H9 (cell line): ENCODE measurements around the gene ADAM33. TPM values are rescaled to one million over a fixed set of nuclear protein-coding genes. Genes with fewer than 3 reads are reported as not detected.

Source experiments
- DNase-seq: peaks from one replicate; pipeline ENCODE4 v3.0.0-alpha.2; 2017
- H2AFZ ChIP-seq: one replicate; pipeline ENCODE4 v1.6.1; 2013; ENCODE audit warnings: mild to moderate bottlenecking, low read length, control low read depth, moderate library complexity
- H2AK5ac ChIP-seq: 2 replicates; pipeline ENCODE4 v1.6.1; 2013; ENCODE audit warnings: low read length, control low read depth, mixed read lengths; ENCODE audit not compliant: insufficient read length
- H2BK120ac ChIP-seq: one replicate; pipeline ENCODE4 v1.6.1; 2013; ENCODE audit warnings: low read depth, mild to moderate bottlenecking, low read length, control low read depth, inconsistent platforms; ENCODE audit not compliant: poor library complexity, severe bottlenecking
- H2BK12ac ChIP-seq: 2 replicates; pipeline ENCODE4 v1.6.1; 2013; ENCODE audit warnings: low read length, control low read depth, mixed read lengths, low read depth; ENCODE audit not compliant: insufficient read length
- H2BK15ac ChIP-seq: 2 replicates; pipeline ENCODE4 v1.6.1; 2013; ENCODE audit warnings: low read depth, low read length, control low read depth
- H2BK20ac ChIP-seq: one replicate; pipeline ENCODE4 v1.6.1; 2013; ENCODE audit warnings: low read depth, mild to moderate bottlenecking, low read length, control low read depth, inconsistent platforms; ENCODE audit not compliant: poor library complexity, severe bottlenecking
- H2BK5ac ChIP-seq: 2 replicates; pipeline ENCODE4 v1.6.1; 2013; ENCODE audit warnings: low read length, control low read depth, mixed read lengths; ENCODE audit not compliant: insufficient read length
- H3K14ac ChIP-seq: 2 replicates; pipeline ENCODE4 v1.6.1; 2013; ENCODE audit warnings: low read length, control low read depth; ENCODE audit not compliant: insufficient read depth
- H3K18ac ChIP-seq: 2 replicates; pipeline ENCODE4 v1.6.1; 2013; ENCODE audit warnings: low read depth, mild to moderate bottlenecking, mixed read lengths, low read length, control low read depth; ENCODE audit not compliant: insufficient read length
- H3K23ac ChIP-seq: 2 replicates; pipeline ENCODE4 v1.6.1; 2013; ENCODE audit warnings: low read length, control low read depth, mixed read lengths, low read depth; ENCODE audit not compliant: insufficient read length
- H3K23me2 ChIP-seq: 2 replicates; pipeline ENCODE4 v1.6.1; 2013; ENCODE audit warnings: low read depth, mild to moderate bottlenecking, mixed read lengths, low read length, control low read depth; ENCODE audit not compliant: insufficient read length, poor library complexity, severe bottlenecking
- H3K27ac ChIP-seq: 2 replicates; pipeline ENCODE4 v1.5.1; 2013; ENCODE audit warnings: low read length, control low read depth, mixed read lengths, low read depth; ENCODE audit not compliant: insufficient read length
- H3K27me3 ChIP-seq: 2 replicates; pipeline ENCODE4 v1.6.1; 2013; ENCODE audit warnings: low read length, control low read depth, inconsistent platforms; ENCODE audit not compliant: insufficient read depth
- H3K4ac ChIP-seq: 2 replicates; pipeline ENCODE4 v1.6.1; 2013; ENCODE audit warnings: low read depth, mild to moderate bottlenecking, control low read depth, inconsistent platforms, low read length, moderate library complexity
- H3K4me1 ChIP-seq: 2 replicates; pipeline ENCODE4 v1.6.1; 2013; ENCODE audit warnings: low read length, control low read depth, inconsistent platforms; ENCODE audit not compliant: insufficient read depth
- H3K4me2 ChIP-seq: 2 replicates; pipeline ENCODE4 v1.6.1; 2013; ENCODE audit warnings: low read length, control low read depth, mixed read lengths; ENCODE audit not compliant: insufficient read length, insufficient read depth
- H3K56ac ChIP-seq: 2 replicates; pipeline ENCODE4 v1.6.1; 2013; ENCODE audit warnings: low read depth, mild to moderate bottlenecking, mixed read lengths, low read length, control low read depth; ENCODE audit not compliant: insufficient read length
- H3K79me1 ChIP-seq: 2 replicates; pipeline ENCODE4 v1.6.1; 2013; ENCODE audit warnings: low read depth, mild to moderate bottlenecking, moderate library complexity, low read length, control low read depth, inconsistent platforms; ENCODE audit not compliant: insufficient read depth, poor library complexity, severe bottlenecking
- H3K79me2 ChIP-seq: 2 replicates; pipeline ENCODE4 v1.6.1; 2013; ENCODE audit warnings: low read length, control low read depth, inconsistent platforms; ENCODE audit not compliant: insufficient read depth
- H3K9ac ChIP-seq: 2 replicates; pipeline ENCODE4 v1.6.1; 2013; ENCODE audit warnings: low read length, control low read depth, mixed read lengths; ENCODE audit not compliant: insufficient read length; ENCODE audit errors: extremely low read depth
- H3K9me3 ChIP-seq: one replicate; pipeline ENCODE4 v1.6.1; 2013; ENCODE audit warnings: low read depth, low read length, inconsistent platforms; ENCODE audit not compliant: control insufficient read depth
- H3T11ph ChIP-seq: one replicate; pipeline ENCODE4 v1.6.1; 2013; ENCODE audit warnings: mild to moderate bottlenecking, low read length, control low read depth, inconsistent platforms
- H4K20me1 ChIP-seq: one replicate; pipeline ENCODE4 v1.6.1; 2013; ENCODE audit not compliant: control insufficient read depth, insufficient read length, insufficient read depth
- H4K5ac ChIP-seq: 2 replicates; pipeline ENCODE4 v1.6.1; 2013; ENCODE audit warnings: low read depth, mild to moderate bottlenecking, mixed read lengths, low read length, control low read depth; ENCODE audit not compliant: insufficient read length
- H4K8ac ChIP-seq: replicated peaks from 2 replicates; pipeline ENCODE4 v1.6.1; 2013; ENCODE audit warnings: low read length, control low read depth, mixed read lengths, low read depth; ENCODE audit not compliant: insufficient read length
- H4K91ac ChIP-seq: 2 replicates; pipeline ENCODE4 v1.6.1; 2013; ENCODE audit warnings: low read depth, mild to moderate bottlenecking, moderate library complexity, mixed read lengths, low read length, control low read depth; ENCODE audit not compliant: insufficient read length
- H3K27ac Mint-ChIP-seq, 3 experiments: 2 replicates in 2 of 3; 3 replicates in 1 of 3; pipeline ENCODE4 v1.8.0; 2020 to 2021; ENCODE audit warnings: mixed read lengths in 3 of 3, mild to moderate bottlenecking in 1 of 3, moderate library complexity in 1 of 3
- H3K27me3 Mint-ChIP-seq: 2 replicates; pipeline ENCODE4 v1.8.0; 2021; ENCODE audit warnings: low read depth, mild to moderate bottlenecking, moderate library complexity, mixed read lengths
- H3K36me3 Mint-ChIP-seq, 3 experiments: 2 replicates in 2 of 3; 3 replicates in 1 of 3; pipeline ENCODE4 v1.8.0; 2020 to 2021; ENCODE audit warnings: low read depth in 3 of 3, mixed read lengths in 3 of 3; ENCODE audit not compliant: insufficient read depth in 1 of 3
- H3K4me1 Mint-ChIP-seq, 2 experiments: 2 replicates each; pipeline ENCODE4 v1.8.0; 2020; ENCODE audit warnings: mixed read lengths in 2 of 2
- H3K4me3 Mint-ChIP-seq, 2 experiments: 2 replicates in 1 of 2; 3 replicates in 1 of 2; pipeline ENCODE4 v1.8.0; 2020 to 2021; ENCODE audit warnings: mild to moderate bottlenecking in 2 of 2, mixed read lengths in 2 of 2, moderate library complexity in 1 of 2
- H3K9me3 Mint-ChIP-seq, 2 experiments: 2 replicates in 1 of 2; 3 replicates in 1 of 2; pipeline ENCODE4 v1.8.0; 2020; ENCODE audit warnings: mild to moderate bottlenecking in 2 of 2, mixed read lengths in 2 of 2, moderate library complexity in 1 of 2
- CTCF ChIP-seq: fragments of 200-600 bp; sonication (generic); conservative IDR thresholded peaks from 3 replicates; pipeline ENCODE4 v1.8.0; 2021; ENCODE audit warnings: antibody characterized with exemption, mild to moderate bottlenecking
- WGBS: extraction: QIAGEN DNeasy Blood & Tissue Kit; methylation state at CpG from one replicate; pipeline ENCODE4 v1.1.7; 2013; ENCODE audit warnings: missing lambda C conversion rate, low lambda C conversion rate, mixed read lengths; ENCODE audit not compliant: insufficient read length; ENCODE audit errors: extremely low coverage; 5-methylcytosine and 5-hydroxymethylcytosine counted together
- total RNA-seq: library from RNA; stranded (reverse); gene quantifications from 2 replicates; pipeline ENCODE4 v1.2.1, GENCODE V29; 2021

The ADAM33 gene
- total RNA-seq, 1 experiment from 2014 or later, result 4.0 TPM

- Histone ChIP-seq H2BK5ac (no peak overlapping the region), H3K9me3 (no peaks in the 10 kb centered on the region), H3K27me3 (peaks cover 5% of the 10 kb centered on the region; the same call in 1 of the 2 replicates), H2BK120ac (no peak overlapping the region), H3K56ac (no peak overlapping the region), H3K18ac (no peak overlapping the region), H2BK20ac (no peak overlapping the region), H4K8ac (no peak overlapping the region), H3K14ac (peak overlapping the region; percentile 18; the same call in 1 of the 2 replicates), H4K5ac (peak overlapping the region; percentile 24), H3K27ac (no peak overlapping the region), H2BK12ac (no peak overlapping the region), H2AFZ (no peak overlapping the region), H3K79me1 (no peaks in the 10 kb centered on the region), H3K4ac (no peak overlapping the region), H3T11ph (no peak overlapping the region), H4K91ac (no peak overlapping the region), H3K23me2 (no peaks in the 10 kb centered on the region), H3K79me2 (no peaks in the 10 kb centered on the region), H4K20me1 (no peaks in the 10 kb centered on the region), H3K9ac (no peak overlapping the region), H3K4me1 (no peaks in the 10 kb centered on the region; the same call in 1 of the 2 replicates), H2BK15ac (no peak overlapping the region), H3K23ac (no peak overlapping the region), H3K4me2 (no peak overlapping the region), H2AK5ac (no peak overlapping the region)
- peaks cover 3 to 8% of the 10 kb centered on the region in 2 experiments; a peak in 2 of 5 replicates for H3K9me3 Mint-ChIP-seq
- H3K27me3 Mint-ChIP-seq, result peaks cover 49% of the 10 kb centered on the region
- no peak for DNase-seq
- H3K27ac Mint-ChIP-seq, result 0 out of 7 replicates have a peak overlapping the region, but pooled peaks of 1 of the 3 experiments have one; percentile 33
- H3K4me3 Mint-ChIP-seq, result no peak overlapping the region
- H3K36me3 Mint-ChIP-seq, result no peaks in the 10 kb centered on the region; a peak in 2 of 7 replicates
- TF ChIP-seq CTCF, result no peak
- peaks cover 5 to 12% of the 10 kb centered on the region in 2 experiments; a peak in 3 of 4 replicates for H3K4me1 Mint-ChIP-seq
- WGBS, result no CpG with 5 or more reads among the region's 8 CpGs
These were observed 22.9 kb downstream of the ADAM33 start for GRCh38 chr20:3658716-3659491.
